Ovary (tissue), 3 donors: Measurements from ENCODE around the gene CTCF.

ENCODE experiments used
- POLR2A ChIP-seq: fragments of 450-650 bp; IDR thresholded peaks from one replicate; pipeline ENCODE4 v1.6.1; 2017; ENCODE audit warnings: antibody characterized with exemption, mild to moderate bottlenecking, moderate library complexity
- TF ChIP-seq, protein P1 (sequence below), 3 donors: fragments of 450-650 bp in 2 of 3; fragments of 200-600 bp in 1 of 3; IDR thresholded peaks; one replicate each; pipeline versions ENCODE4 v1.5.1 to v1.8.0; 2016 to 2022; ENCODE audit warnings: antibody characterized with exemption in 3 of 3, mild to moderate bottlenecking in 1 of 3
- donor health status: DM: no; HTN: no; CAD: no.

DNA sequence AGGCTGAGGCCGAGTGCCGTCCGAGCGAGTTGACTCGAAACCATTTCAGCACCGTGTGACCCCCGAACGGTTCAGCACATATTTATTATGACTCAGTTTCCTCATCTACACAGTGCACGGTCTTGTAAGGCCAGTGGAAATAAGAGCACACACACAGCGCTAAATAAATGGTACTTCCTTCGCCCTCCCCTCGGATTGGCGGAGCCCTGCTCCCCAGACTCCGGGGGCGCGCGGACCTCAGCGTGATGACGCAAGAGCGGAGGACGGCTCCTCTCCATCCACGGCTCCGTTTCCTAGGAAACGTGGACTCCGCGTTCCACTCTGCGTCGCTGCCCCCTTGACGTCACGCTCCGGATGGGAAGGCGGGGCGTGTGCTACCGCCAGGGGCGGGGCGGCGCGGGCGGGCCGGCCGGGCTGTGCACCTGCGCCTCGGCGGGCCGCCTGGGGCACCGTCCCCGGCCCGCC, 98.3 kb downstream of the CTCF start, which contains the start of gene PARD6A:
- TF ChIP-seq POLR2A, result no peak
- TF ChIP-seq, protein P1, sequence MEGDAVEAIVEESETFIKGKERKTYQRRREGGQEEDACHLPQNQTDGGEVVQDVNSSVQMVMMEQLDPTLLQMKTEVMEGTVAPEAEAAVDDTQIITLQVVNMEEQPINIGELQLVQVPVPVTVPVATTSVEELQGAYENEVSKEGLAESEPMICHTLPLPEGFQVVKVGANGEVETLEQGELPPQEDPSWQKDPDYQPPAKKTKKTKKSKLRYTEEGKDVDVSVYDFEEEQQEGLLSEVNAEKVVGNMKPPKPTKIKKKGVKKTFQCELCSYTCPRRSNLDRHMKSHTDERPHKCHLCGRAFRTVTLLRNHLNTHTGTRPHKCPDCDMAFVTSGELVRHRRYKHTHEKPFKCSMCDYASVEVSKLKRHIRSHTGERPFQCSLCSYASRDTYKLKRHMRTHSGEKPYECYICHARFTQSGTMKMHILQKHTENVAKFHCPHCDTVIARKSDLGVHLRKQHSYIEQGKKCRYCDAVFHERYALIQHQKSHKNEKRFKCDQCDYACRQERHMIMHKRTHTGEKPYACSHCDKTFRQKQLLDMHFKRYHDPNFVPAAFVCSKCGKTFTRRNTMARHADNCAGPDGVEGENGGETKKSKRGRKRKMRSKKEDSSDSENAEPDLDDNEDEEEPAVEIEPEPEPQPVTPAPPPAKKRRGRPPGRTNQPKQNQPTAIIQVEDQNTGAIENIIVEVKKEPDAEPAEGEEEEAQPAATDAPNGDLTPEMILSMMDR (IDR thresholded peaks at IDR 0.05), result no peak
